IMR-90 (cell line): ENCODE data around the gene TST. TPM values are rescaled to one million over a fixed set of nuclear protein-coding genes. Genes with fewer than 3 reads are reported as not detected.

Source experiments
- ATAC-seq: fragments of 200-7000 bp; cut with Tn5 transposase; 2 replicates; pipeline ENCODE4 v1.9.1; 2020; ENCODE audit warnings: low read depth, mild to moderate bottlenecking, moderate library complexity
- BruUV-seq: library from RNA; stranded (reverse); fragments of 400-500 nt; replicated peaks from 2 replicates; lab custom pipeline; 2021; lab: Mats Ljungman, UMichigan
- CTCF ChIA-PET: fragments of 300-600 bp; formaldehyde crosslinking; extraction: SDS; loops from one replicate; lab custom pipeline; 2021; ENCODE audit warnings: antibody characterized with exemption; lab: Yijun Ruan, JAX
- POLR2A ChIA-PET: fragments of 300-600 bp; sonication (Branson Sonifier 250); formaldehyde crosslinking; loops from one replicate; lab custom pipeline; 2022; ENCODE audit warnings: antibody characterized with exemption; ENCODE audit not compliant: unreplicated experiment; lab: Charles Lee
- DNase-seq: peaks from one replicate; pipeline ENCODE4 v3.0.0; 2013
- H2AFZ ChIP-seq: replicated peaks from 2 replicates; pipeline ENCODE3; 2013; ENCODE audit warnings: low read length, mild to moderate bottlenecking; ENCODE audit not compliant: poor library complexity
- H2AK5ac ChIP-seq: 2 replicates; pipeline ENCODE4 v1.6.1; 2013; ENCODE audit warnings: low read depth, low read length, inconsistent platforms
- H2AK9ac ChIP-seq: replicated peaks from 2 replicates; pipeline ENCODE3; 2013; ENCODE audit warnings: mild to moderate bottlenecking, low read depth, low read length, moderate library complexity; ENCODE audit not compliant: poor library complexity
- H2BK120ac ChIP-seq: 2 replicates; pipeline ENCODE4 v1.6.1; 2013; ENCODE audit warnings: low read depth, low read length, inconsistent platforms
- H2BK15ac ChIP-seq: 3 replicates; pipeline ENCODE4 v1.6.1; 2013; ENCODE audit warnings: low read depth, low read length, inconsistent platforms
- H2BK20ac ChIP-seq: 2 replicates; pipeline ENCODE4 v1.6.1; 2013; ENCODE audit warnings: low read depth, mild to moderate bottlenecking, inconsistent platforms, low read length, moderate library complexity
- H2BK5ac ChIP-seq: 2 replicates; pipeline ENCODE4 v1.6.1; 2013; ENCODE audit warnings: mild to moderate bottlenecking, low read depth, low read length, inconsistent platforms; ENCODE audit not compliant: poor library complexity, severe bottlenecking
- H3K14ac ChIP-seq: replicated peaks from 2 replicates; pipeline ENCODE4 v1.6.1; 2013; ENCODE audit warnings: low read depth, low read length, inconsistent platforms
- H3K18ac ChIP-seq: 2 replicates; pipeline ENCODE4 v1.6.1; 2013; ENCODE audit warnings: low read depth, low read length, control low read depth
- H3K23ac ChIP-seq: 2 replicates; pipeline ENCODE4 v1.6.1; 2013; ENCODE audit warnings: low read depth, low read length, inconsistent platforms
- H3K27ac ChIP-seq: 2 replicates; pipeline ENCODE4 v1.5.1; 2013; ENCODE audit warnings: mild to moderate bottlenecking, control low read depth, low read length; ENCODE audit not compliant: insufficient read depth
- H3K27me3 ChIP-seq: 2 replicates; pipeline ENCODE4 v1.6.1; 2013; ENCODE audit warnings: low read length; ENCODE audit not compliant: control insufficient read depth, insufficient read depth
- H3K36me3 ChIP-seq: 2 replicates; pipeline ENCODE4 v1.6.1; 2013; ENCODE audit warnings: low read length, mixed read lengths; ENCODE audit not compliant: control insufficient read depth, insufficient read depth
- H3K4ac ChIP-seq: 2 replicates; pipeline ENCODE4 v1.6.1; 2013; ENCODE audit warnings: low read depth, low read length, inconsistent platforms
- H3K4me1 ChIP-seq: 2 replicates; pipeline ENCODE4 v1.6.1; 2013; ENCODE audit warnings: low read length, mixed read lengths; ENCODE audit not compliant: control insufficient read depth, insufficient read depth
- H3K4me2 ChIP-seq: 2 replicates; pipeline ENCODE4 v1.6.1; 2013; ENCODE audit warnings: low read depth, mild to moderate bottlenecking, control low read depth, low read length, moderate library complexity
- H3K4me3 ChIP-seq: 2 replicates; pipeline ENCODE4 v1.5.1; 2013; ENCODE audit warnings: low read depth, mild to moderate bottlenecking, control low read depth, low read length, moderate library complexity; ENCODE audit not compliant: insufficient read depth
- H3K56ac ChIP-seq: 2 replicates; pipeline ENCODE4 v1.6.1; 2013; ENCODE audit warnings: low read length, inconsistent platforms; ENCODE audit not compliant: insufficient read depth; ENCODE audit errors: extremely low read depth
- H3K79me1 ChIP-seq, 2 experiments: 2 replicates each; pipeline ENCODE4 v1.6.1; 2013; ENCODE audit warnings: low read length in 2 of 2, inconsistent platforms in 1 of 2, low read depth in 1 of 2
- H3K9ac ChIP-seq: 2 replicates; pipeline ENCODE4 v1.6.1; 2013; ENCODE audit warnings: low read depth, low read length, control low read depth
- H3K9me1 ChIP-seq: 2 replicates; pipeline ENCODE4 v1.6.1; 2013; ENCODE audit warnings: low read length, inconsistent platforms; ENCODE audit not compliant: insufficient read depth
- H3K9me3 ChIP-seq: 2 replicates; pipeline ENCODE4 v1.6.1; 2013; ENCODE audit warnings: low read length; ENCODE audit not compliant: control insufficient read depth, insufficient read depth
- H4K20me1 ChIP-seq: 2 replicates; pipeline ENCODE4 v1.6.1; 2013; ENCODE audit warnings: low read length, inconsistent platforms; ENCODE audit not compliant: insufficient read depth
- H4K5ac ChIP-seq: 2 replicates; pipeline ENCODE4 v1.6.1; 2013; ENCODE audit warnings: mild to moderate bottlenecking, low read depth, low read length, control low read depth
- H4K8ac ChIP-seq, 2 experiments: 2 replicates each; pipeline ENCODE4 v1.6.1; 2013; ENCODE audit warnings: low read depth in 2 of 2, low read length in 2 of 2, control low read depth in 1 of 2, inconsistent platforms in 1 of 2
- H4K91ac ChIP-seq: 2 replicates; pipeline ENCODE4 v1.6.1; 2013; ENCODE audit warnings: low read depth, low read length, inconsistent platforms; ENCODE audit not compliant: insufficient read depth
- MAZ ChIP-seq: IDR thresholded peaks from 2 replicates; pipeline ENCODE4 v1.6.1; 2012; ENCODE audit warnings: low read depth, mild to moderate bottlenecking, low read length, improper control_type of control experiment, moderate library complexity, borderline replicate concordance
- RAD21 ChIP-seq: IDR thresholded peaks from 2 replicates; pipeline ENCODE4 v1.6.1; 2012; ENCODE audit warnings: low read length, improper control_type of control experiment
- RFX5 ChIP-seq: IDR thresholded peaks from 2 replicates; pipeline ENCODE4 v1.8.0; 2012; ENCODE audit warnings: low read depth, mild to moderate bottlenecking, low read length, moderate library complexity
- WGBS, 2 experiments: methylation state at CpG; one replicate each; pipeline versions ENCODE4 v1.1.5 to v1.1.7; 2013; ENCODE audit warnings: missing lambda C conversion rate in 2 of 2; ENCODE audit not compliant: insufficient read length in 1 of 2; ENCODE audit errors: extremely low coverage in 2 of 2; 5-methylcytosine and 5-hydroxymethylcytosine counted together
- dilution Hi-C: fragments of 300-500 bp; cut with HindIII; formaldehyde crosslinking; loops from one replicate; pipeline ENCODE4 v1.14.3; 2018; ENCODE audit warnings: low sequenced_read_pairs; ENCODE audit not compliant: unreplicated experiment
- in situ Hi-C: fragments of 300-500 bp; cut with MboI; formaldehyde crosslinking; loops from 3 replicates; pipeline ENCODE4 v1.14.3; 2019; ENCODE audit warnings: low sequenced_read_pairs, inconsistent platforms, mixed read lengths
- intact Hi-C: fragments of 100-400 bp; cut with micrococcal nuclease; formaldehyde crosslinking; loops from 2 replicates; pipeline ENCODE4 v1.10.0; 2022
- polyA plus RNA-seq, 3 experiments: library from polyadenylated mRNA; depleted of rRNA; stranded (reverse); fragments of >200 nt; gene quantifications; 2 replicates each; pipeline ENCODE4 v1.2.3, GENCODE V29; 2012; ENCODE audit warnings: low replicate concordance in 1 of 3
- total RNA-seq: library from RNA; depleted of rRNA; stranded (reverse); fragments of >200 nt; gene quantifications from 2 replicates; pipeline ENCODE4 v1.2.3, GENCODE V29; 2012
- TF ChIP-seq, protein P1 (sequence below): conservative IDR thresholded peaks from 2 replicates; pipeline ENCODE4 v1.5.1; 2012; ENCODE audit warnings: mild to moderate bottlenecking, low read depth, low read length, improper control_type of control experiment

Gene TST
- total and polyA plus RNA-seq, 2 of the 4 experiments (the other 2 are of a cell fraction), result 31.7 to 37.7 TPM

DNA sequence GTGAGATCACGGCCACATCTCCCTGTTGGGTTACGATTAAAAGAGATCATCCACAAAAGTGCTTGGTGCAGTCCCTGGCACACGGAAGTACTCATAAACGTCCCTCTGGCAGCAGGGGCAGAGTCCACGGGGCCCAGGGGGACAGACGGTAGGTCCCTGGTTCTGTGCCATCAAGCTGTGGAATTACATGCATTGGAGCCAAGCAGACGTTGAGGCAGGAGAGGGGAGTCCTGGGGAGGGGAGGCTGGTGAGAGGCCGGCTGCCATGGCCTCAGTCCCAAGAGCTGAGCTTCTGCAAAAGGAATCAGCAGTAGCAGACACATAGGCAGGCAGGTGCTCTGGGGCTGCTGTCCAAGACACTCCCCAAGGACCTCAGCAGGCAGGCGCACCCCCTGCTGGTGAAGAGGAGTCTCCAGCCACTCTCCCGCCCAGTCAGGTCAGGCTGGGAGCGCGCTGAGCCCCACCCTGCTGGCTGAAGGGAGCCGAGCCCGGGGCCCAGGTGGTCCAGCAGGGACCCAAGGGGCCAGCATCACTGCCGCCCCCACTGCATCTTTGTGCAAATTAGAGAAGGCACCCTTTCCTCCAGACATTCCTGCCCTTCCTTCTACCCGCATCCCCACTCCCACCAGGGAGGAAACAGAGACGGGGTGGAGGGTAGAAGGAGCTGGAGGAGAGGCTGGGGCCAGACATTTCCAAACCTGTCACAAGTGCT lies 24.7 kb upstream of the TST start:
- Histone ChIP-seq H3K56ac (no peak overlapping the region), H2BK120ac (no peak overlapping the region), H3K9me3 (no peaks in the 10 kb centered on the region), H3K27ac (no peak overlapping the region), H2AK5ac (no peak overlapping the region), H3K4me3 (no peak overlapping the region), H2BK15ac (no peak overlapping the region), H3K79me1 (no peaks in the 10 kb centered on the region), H4K5ac (no peak overlapping the region), H2AK9ac (no peak overlapping the region), H2BK20ac (no peak overlapping the region), H2AFZ (peak overlapping the region; percentile 32), H3K23ac (no peak overlapping the region), H3K27me3 (no peaks in the 10 kb centered on the region; the same call in 1 of the 2 replicates), H3K14ac (no peak overlapping the region), H3K9me1 (peaks cover 9% of the 10 kb centered on the region; the same call in 1 of the 2 replicates), H3K36me3 (no peaks in the 10 kb centered on the region), H4K91ac (no peak overlapping the region), H3K18ac (no peak overlapping the region), H3K4me2 (no peak overlapping the region), H3K9ac (no peak overlapping the region), H3K4me1 (peaks cover 3% of the 10 kb centered on the region), H4K20me1 (no peaks in the 10 kb centered on the region), H2BK5ac (no peak overlapping the region), H3K4ac (no peak overlapping the region), H4K8ac (no peak overlapping the region)
- ChIA-PET CTCF (interaction anchor here (0.6 kb wide), 1 partner anchor 17 kb away, joined by 3 read pairs; no protein-coding TSS in a partner anchor), POLR2A (no interaction called here)
- peak; percentile 62 for ATAC-seq
- in situ Hi-C loops, result no loop called here
- dilution Hi-C loops, result no loop called here
- WGBS, 2 experiments, result 50% methylated on average over 3 of the region's 17 CpGs; no CpG with 5 or more reads in 1 of the 2 experiments
- BruUV-seq, result no TSS peak
- intact Hi-C loops, result no loop called here
- DNase-seq, result peak; percentile 28
- TF ChIP-seq, protein P1, sequence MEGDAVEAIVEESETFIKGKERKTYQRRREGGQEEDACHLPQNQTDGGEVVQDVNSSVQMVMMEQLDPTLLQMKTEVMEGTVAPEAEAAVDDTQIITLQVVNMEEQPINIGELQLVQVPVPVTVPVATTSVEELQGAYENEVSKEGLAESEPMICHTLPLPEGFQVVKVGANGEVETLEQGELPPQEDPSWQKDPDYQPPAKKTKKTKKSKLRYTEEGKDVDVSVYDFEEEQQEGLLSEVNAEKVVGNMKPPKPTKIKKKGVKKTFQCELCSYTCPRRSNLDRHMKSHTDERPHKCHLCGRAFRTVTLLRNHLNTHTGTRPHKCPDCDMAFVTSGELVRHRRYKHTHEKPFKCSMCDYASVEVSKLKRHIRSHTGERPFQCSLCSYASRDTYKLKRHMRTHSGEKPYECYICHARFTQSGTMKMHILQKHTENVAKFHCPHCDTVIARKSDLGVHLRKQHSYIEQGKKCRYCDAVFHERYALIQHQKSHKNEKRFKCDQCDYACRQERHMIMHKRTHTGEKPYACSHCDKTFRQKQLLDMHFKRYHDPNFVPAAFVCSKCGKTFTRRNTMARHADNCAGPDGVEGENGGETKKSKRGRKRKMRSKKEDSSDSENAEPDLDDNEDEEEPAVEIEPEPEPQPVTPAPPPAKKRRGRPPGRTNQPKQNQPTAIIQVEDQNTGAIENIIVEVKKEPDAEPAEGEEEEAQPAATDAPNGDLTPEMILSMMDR, result peak; percentile 38
- peak; percentile 36; the same call in 1 of the 2 replicates for TF ChIP-seq RAD21
- TF ChIP-seq MAZ, result no peak
- TF ChIP-seq RFX5, result no peak
